A673 (cell line): Measurements from ENCODE around the gene HSPG2.

Source experiments
- CTCF ChIP-seq: fragments of 300-800, 200-600 bp; sonication (generic); conservative IDR thresholded peaks from 2 replicates; pipeline ENCODE4 v1.5.1; 2017; ENCODE audit warnings: low read depth, mild to moderate bottlenecking, antibody characterized with exemption, low read length, moderate library complexity, mixed read lengths
- EZH2 ChIP-seq: fragments of 200-600 bp; sonication (generic); IDR thresholded peaks from 2 replicates; pipeline ENCODE4 v1.6.1; 2017; ENCODE audit warnings: borderline replicate concordance, low read depth, mild to moderate bottlenecking, mixed read lengths, antibody characterized with exemption, low read length; ENCODE audit not compliant: poor library complexity, severe bottlenecking

DNA sequence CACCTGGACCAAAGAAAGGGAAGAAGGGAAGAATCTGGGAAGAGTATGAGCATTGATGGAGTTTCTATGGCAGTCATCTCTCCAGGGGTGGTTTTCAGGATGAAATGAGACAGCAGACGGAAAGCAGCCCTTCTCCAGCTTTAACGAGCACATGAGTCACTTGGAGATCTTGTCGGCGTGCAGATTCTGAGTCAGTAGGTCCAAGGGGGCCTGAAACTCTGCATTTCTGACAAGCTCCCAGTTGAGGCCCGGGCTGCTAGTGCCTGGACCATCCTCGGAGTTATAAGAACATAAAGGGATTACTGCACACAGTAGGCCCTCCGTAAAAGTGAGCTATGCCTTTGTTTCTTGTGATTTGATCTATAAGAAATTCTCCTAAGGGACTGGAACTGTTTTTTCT, 17.6 kb downstream of the HSPG2 start:
- TF ChIP-seq CTCF (no peak), EZH2 (no peak)
